GM18508 (cell line): ENCODE measurements around the gene MGLL.
"Not testable (repeated sequence)": the region's sequence is repeated elsewhere in the genome, so short reads cannot be mapped to it uniquely, and the experiment has no call there.

Experiments
- ATAC-seq: cut with Tn5 transposase; IDR thresholded peaks from one replicate; pipeline ENCODE4 v1.9.1; 2021; ENCODE audit warnings: moderate number of reproducible peaks; ENCODE audit not compliant: insufficient read depth, unreplicated experiment

MGLL gene

DNA sequence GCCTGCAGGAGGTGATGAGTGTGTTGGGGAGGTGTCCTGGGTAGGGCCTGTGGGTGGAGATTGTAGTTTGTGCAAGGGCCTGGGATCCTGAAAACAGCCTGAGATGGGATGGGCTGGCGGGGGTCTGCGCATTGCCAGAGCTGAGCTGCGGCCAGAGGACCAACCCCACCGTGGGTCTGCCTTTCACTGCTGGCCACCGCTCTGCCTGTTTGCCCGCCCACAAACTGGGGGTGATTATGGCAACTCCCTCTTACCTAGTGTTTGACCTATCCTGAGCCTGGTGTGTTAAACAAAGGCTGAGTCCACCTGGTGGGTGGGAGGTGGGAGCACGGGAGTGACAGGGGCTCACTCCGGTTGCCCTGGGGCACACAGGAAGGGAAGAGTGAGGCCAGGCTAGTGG, 139.8 kb downstream of the MGLL start:
- no peak for ATAC-seq

DNA sequence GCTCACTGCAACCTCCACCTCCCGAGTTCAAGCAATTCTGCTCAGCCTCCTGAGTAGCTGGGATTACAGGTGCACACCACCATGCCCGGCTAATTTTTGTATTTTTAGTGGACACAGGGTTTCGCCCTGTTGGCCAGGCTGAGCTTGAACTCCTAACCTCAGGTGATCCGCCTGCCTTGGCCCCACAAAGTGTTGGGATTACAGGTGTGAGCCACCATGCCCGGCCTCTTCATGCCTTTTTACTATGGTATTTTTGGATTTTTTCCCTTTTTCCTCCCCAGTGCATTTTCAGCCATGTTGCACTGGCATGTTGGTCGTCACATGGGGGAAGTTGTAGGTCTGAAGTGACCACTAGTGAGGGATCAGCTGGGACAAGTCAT, 140.2 kb downstream of the MGLL start:
- not testable (repeated sequence) for ATAC-seq

DNA sequence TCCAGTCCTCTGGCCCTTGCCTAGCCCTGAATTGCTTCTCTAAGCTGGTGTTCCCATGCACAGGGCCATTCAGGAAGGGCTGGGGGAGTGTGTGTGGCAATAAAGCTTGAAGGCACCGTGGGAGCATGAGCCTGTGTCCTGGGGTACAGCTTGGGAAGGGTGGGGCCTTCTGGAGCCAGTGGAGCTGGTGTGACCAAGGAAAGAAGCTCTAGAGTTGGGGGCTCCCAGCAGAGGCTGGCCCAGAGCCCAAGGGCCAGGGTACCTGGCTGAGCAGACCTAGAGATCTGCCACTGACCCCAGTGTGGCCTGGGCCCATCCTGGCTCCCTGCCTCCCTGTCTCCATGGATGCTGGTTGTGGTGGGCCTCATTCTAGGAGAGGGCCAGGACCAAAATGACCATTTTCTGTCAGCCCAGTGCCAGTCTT, 141.5 kb downstream of the MGLL start:
- no peak for ATAC-seq

DNA sequence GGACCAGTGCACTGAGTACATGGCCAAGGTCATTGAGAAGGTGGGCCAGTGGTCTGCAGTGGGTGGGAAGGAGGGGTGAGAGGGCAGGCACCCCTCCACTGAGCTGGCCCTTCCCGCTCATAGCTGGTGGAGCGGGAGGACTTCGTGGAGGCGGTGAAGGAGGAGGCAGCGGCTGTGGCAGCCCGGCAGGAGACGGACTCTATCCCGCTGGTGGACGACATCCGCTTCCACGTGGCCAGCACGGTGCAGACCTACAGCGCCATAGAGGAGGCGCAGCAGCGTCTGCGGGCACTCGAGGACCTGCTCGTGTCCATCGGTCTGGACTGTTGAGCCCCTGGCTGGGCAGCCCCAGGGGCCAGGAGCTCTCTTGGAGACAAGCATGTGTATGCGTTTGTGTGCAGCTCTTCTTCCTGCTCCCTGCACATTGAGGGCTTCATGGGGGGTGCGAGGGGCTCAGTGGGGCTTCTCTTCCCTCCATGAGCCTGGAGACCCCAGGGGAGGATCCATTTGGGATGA, 142.1 kb downstream of the MGLL start:
- no peak for ATAC-seq

DNA sequence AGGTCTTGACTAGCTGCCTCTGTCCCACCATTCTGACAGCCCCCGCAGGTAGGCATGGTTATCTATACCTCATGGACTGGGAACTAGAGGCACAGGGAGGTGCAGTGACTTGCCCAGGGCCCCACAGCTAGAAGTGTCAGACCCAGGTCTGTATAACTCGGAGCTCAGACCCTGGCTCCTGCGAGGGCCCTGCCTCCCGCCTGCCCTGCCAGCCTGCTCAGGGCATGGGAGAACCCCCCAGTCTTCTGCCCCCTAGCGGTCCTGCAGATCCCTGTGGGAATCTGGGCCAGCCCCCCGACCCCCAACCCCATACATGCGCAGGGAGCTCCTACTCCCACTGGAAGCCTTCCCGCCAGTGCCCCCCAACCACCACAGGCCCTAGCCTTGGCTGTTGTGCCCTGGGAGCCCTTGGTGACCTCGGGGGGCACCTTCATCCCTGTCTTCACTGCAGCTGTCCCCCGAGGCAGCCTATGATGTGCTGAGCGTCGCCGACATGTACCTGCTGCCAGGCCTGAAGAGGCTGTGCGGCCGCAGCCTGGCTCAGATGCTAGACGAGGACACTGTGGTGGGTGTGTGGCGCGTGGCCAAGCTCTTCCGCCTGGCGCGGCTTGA, 142.7 kb downstream of the MGLL start:
- ATAC-seq, result no peak

DNA sequence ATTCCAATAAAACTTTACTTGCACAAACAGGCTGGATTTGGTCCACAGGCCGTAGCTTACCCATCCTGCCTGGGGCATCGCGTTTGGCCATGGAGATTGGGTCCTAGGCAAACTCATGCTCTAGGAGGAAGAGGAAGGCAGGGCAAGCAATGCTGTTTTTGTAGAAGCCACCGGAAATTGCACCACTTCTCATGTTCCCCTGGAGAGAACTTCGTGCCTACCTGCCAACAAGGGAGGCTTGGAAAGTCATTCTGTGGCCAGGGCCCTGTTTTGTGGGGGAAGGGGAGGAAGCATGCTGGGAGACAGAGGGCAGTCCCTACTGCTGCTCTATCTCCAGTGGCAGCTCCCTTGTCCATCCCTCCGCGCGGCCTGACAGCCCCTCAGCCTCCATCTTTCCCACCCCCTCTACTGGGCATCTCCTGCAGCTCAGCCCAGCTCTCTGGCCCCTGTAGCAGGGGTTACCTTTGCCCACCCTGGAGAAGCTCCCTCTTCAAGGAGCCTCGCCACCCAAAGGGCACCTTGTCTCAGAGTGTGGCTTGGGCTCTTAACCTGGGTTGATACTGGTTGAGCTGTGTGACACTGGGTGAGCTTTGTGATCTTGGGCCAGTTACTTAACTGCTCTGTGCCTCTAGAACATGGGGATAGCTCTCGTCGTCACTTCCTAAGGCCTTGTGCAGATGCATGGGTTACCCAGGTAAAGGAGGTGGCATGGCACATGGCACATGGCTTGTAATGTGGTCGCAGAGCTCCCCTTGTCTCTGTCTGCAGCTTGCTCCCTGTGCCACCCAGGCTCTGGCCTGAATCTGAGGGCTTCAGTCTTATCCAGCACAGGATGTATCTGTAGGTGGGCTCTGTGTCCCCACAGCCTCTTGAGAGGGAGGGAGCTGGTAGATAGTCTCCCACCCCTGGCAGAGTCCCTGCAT, 143.4 kb downstream of the MGLL start:
- ATAC-seq, result no peak

DNA sequence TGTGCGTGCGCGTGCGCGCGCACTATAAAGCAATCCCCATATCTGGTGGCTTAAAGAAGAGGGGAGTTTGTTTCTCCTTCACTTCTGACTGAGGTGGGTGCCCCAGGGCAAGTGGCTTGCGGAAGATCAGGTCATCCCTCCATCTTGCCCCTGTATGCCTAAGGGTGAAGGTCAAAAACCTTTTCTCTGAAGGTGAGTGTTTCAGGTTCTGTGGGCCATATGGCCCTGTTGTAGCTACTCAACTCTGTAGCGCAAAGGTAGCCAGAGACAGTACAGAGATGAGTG, 144.1 kb downstream of the MGLL start:
- no peak for ATAC-seq

DNA sequence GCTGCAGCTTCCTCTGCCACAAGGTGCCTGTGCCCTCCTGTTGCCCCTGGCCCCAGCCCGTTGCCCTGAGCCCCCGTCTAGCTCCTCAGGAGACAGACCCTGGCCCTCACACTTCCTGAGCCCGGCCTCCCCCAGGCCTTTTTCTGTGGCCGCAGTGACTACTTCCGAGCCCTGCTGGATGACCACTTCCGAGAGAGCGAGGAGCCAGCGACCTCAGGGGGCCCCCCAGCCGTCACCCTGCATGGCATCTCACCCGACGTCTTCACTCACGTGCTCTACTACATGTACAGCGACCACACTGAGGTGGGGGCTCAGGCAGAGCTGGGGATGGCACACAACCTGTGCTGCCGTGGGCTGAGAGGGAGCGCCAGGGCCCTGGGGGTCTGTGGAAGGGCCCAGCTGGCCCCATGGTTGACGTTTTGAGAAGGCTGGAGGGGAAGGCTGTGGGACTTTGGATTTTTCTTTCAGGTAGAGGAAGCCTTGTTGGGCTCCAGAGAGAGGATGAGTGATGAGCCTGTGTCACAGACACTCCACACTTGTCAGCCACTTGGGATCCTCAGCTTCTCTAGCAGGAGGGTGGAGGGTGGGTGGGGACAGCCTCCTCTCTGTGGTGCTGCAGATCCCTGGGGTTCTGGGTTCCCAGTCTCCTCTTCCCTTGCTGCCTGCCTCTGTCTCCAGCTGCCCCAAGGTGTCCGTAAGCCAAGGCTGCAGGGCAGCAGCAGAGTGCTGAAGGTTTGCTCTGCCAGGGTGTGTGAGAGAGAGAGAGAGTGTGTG, 144.6 kb downstream of the MGLL start:
- no peak for ATAC-seq

DNA sequence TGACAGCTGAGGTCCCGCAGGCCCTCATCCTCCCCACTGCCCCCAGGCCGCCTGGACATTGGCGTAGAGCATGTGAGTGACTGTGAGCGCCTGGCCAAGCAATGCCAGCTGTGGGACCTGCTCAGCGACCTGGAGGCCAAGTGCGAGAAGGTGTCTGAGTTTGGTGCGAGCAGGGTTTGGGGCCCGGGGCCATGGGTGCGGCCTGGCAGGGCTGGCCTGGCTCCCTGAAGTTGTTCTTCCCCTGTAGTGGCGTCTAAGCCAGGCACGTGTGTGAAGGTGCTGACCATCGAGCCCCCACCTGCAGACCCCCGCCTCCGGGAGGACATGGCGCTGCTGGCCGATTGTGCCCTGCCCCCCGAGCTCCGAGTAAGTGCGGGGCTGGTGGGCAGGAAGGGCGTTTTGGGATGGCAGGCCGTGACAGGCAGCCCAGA, 145.4 kb downstream of the MGLL start:
- ATAC-seq, result no peak

DNA sequence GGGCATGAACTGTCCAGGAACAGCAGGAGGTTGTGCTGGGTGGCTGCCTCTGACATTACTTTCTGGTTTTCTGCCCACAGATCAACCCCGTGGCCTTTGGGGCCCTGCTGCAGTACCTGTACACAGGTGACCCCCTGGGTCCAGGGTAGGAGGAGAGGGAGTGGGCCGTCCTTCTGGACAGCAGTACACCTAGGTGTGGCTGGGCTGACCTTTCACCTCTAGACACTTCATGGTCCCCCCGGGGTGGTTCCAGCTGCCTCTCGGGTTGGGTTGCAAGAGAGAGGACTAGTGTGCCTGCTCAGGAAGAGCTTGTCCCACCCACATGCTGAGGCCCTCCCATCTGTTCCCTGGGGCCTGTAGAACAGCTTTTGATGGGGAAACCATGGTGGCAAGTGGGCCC, 145.9 kb downstream of the MGLL start:
- ATAC-seq, result no peak

DNA sequence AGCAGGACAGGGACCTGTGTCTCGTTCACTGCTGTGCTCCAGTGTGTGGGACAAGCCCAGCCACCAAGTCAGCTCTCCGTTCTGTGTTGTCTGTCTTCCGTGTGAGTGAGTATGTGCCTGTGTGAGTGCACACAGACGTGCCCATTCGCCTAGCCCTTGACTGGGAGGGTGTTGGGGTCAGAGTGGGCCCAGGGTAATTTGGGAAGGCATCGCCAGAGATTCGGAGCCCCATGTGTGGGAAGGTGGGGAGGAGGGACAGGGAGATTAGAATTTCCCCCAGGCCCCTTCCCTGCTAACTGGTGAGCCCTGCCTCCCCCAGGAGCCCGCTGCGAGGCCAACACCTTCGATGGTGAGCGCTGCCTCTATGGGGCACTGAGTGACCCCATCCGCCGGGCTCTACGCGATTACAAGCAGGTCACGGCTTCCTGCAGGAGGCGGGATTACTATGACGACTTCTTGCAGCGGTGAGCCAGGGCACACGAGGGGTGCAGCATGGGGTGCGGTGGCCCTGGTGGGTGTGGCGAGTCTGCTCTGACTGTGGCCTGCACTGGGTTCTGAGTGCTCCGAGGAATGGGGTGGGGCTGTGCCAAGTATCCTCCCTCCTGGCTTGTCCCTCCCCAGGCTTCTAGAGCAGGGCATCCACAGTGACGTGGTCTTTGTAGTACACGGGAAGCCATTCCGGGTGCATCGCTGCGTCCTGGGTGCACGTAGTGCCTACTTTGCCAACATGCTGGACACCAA, 146.5 kb downstream of the MGLL start:
- no peak for ATAC-seq

DNA sequence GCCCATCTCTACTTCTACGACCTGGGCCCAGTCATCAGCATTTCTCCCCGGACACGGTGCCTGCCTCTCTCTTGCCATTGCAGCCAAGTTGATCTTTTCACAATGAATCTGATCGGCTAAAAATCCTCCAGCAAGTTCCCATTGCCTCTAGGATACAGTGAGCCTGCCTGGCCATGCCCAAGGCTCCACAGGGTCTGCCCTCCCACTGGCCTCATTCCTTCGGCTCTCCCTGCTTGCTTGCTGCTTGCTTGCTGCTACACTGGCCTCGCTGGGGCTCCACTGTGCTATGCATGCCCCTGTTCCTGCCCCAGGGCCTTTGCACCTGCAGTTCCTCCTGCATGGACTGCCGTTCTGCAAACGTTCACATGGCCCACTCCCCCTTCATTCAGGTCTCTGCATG, 147.5 kb downstream of the MGLL start:
- ATAC-seq, result no peak

DNA sequence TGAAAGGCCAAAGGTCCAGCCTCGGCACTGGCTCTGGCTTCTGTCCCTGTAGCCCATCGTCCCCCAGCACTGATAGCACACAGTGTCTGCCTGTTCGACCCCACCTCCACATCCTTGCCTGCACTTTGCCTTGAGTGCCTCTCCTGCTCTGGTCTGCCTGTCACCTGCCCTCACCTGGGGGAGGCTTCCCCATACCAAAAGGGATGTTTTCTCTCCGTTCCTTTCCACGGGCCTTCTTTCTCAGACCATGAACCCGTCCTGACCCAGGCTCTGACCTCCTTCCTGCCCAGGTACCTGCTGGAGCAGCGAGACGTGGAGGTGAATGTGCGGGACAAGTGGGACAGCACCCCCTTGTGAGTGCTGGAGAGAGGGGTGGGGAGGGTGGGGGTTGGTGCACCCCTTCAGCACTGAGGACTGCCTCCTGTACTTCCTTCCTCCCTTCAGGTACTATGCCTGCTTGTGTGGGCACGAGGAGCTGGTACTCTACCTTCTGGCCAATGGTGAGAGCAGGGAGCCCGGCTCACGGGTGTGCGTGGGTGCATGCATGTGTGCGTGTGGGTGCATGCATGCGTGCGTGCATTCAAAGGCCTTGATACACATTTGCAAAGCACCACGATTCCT, 148.1 kb downstream of the MGLL start:
- ATAC-seq, result no peak

DNA sequence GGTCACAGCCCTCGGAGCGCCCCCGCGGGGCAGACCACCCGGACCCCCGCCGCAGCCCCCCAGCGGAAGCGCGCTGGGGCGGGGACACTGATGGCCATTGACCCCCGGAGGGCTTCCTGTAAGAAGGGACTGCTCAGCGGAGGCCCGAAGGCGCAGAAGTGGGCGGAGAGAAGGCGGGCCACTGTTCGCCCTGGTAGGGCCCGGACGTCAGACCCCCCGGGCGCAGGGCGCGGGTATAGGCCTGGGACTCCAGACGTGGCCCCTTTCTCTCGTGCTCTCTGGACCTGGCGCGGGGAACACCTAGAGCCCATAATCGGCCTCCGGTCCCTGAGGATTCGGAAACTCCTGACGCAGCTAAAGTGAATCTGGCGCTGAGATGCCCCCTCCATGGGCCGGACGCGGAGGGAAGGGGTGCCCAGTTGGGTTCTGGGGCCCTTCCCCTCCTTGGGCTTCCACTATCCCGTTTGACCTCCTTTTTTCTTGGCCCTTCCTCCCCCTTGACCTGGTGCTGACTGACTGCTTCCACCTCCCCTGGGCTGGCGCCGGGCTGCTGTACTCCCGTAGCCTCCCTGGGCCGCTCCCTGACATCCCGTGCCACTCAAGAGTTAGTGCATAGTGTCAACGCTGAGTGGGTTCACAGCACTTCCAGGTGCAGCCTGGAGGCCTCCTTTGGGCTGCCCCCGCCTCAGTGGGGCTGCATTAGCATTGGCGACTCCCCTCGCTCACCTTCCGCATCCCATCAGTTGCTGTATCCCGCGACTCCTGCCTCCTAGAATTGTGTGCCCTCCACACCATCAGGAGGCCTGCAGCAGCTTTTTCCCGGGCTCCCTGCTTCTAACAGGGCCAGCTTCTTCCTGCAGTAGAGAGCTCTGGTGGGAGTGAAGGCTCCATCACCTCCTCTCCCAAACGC, 148.9 kb downstream of the MGLL start:
- no peak for ATAC-seq

DNA sequence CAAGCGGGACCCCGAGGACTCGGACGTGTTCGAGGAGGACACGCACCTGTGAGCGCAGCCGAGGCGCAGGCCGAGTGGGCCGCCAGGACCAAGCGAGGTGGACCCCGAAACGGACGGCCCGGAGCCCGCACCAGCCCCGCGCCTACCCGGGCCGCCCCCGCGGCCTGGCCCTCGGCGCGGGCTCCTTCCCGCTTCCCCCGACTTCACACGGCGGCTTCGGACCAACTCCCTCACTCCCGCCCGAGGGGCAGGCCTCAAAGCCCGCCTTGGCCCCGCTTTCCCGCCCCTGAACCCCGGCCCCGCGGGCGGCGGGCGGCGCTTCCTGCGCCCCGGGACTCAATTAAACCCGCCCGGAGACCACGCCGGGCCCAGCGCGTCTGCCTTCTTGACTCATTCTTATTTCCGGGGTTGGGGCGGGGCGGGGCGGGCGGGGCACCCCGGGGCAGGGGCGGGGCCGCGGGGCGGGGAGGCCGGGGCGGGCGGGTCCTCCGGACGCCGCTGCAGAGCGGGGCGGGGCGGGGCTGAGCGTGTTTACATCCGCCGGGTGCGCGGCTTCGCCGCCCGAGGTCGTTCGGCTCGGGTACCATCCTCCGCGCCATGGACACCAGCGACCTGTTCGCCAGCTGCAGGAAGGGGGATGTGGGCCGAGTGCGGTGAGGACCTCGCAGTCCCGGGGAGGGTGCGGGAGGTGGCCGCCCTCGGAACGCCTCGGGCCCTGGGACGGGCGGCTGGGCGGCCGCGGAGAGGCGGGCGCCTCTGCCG, 149.7 kb downstream of the MGLL start, which contains the start of gene ABTB1:
Gene ABTB1, plus strand, starts transcription at position 524 of the 762 bp plus-strand sequence. Its CDS starts 74 bp downstream, at position 598.
- no peak for ATAC-seq

DNA sequence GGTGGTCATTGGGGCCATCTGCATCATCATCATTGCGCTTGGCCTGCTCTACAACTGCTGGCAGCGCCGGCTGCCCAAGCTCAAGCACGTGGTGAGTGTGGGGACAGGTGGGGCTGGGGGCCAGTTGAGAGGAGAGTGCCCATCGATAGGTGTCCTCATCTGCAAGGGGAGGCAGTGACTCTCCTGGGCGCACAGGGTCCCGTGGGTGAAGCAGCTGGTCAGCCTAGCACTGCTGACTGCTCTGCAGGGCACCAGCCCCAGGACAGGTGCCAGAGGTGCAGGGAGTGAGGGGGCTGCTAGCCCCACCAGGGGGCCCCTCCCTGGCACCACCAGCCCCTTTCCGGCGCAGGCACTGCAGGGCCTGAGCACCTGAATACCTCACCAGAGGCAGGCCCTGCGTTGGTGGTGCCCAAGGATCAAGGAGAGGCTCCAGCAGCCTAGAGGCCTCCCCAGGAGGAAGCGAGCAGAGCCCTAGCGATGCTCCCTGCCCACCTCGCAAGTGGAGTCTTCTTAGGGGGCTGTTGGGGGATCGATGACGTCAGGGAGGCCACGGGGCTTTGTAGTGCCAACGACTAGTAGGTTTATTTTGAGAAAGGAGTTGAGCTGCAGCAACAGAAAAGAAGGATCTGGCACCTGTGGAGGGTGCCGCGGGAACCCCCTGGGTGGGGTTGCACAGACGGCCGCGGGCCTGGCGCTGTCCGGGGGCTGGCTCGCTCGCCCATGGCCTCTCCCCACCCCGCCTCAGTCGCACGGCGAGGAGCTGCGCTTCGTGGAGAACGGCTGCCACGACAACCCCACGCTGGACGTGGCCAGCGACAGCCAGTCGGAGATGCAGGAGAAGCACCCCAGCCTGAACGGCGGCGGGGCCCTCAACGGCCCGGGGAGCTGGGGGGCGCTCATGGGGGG, 150.5 kb downstream of the MGLL start:
- no peak for ATAC-seq
